Muscle layer of duodenum (tissue), 2 donors: Measurements from ENCODE around the gene STAG3.
"Not testable (repeated sequence)": the region's sequence is repeated elsewhere in the genome, so short reads cannot be mapped to it uniquely, and the experiment has no call there.

Experiments used
- H3K27ac ChIP-seq: one replicate; pipeline ENCODE4 v1.7.0; 2013; ENCODE audit warnings: mild to moderate bottlenecking, low read length
- H3K27me3 ChIP-seq: one replicate; pipeline ENCODE4 v1.7.0; 2013; ENCODE audit warnings: low read depth, mild to moderate bottlenecking, control low read depth, low read length
- H3K36me3 ChIP-seq, 2 donors: one replicate each; pipeline ENCODE4 v1.7.0; 2013; ENCODE audit warnings: low read length in 2 of 2, control low read depth in 1 of 2, mild to moderate bottlenecking in 1 of 2; ENCODE audit not compliant: insufficient read depth in 2 of 2, control insufficient read depth in 1 of 2
- H3K4me1 ChIP-seq, 2 donors: one replicate each; pipeline ENCODE4 v1.7.0; 2013; ENCODE audit warnings: low read length in 2 of 2, mild to moderate bottlenecking in 2 of 2, control low read depth in 1 of 2, moderate library complexity in 1 of 2; ENCODE audit not compliant: insufficient read depth in 2 of 2, control insufficient read depth in 1 of 2
- H3K4me3 ChIP-seq, 2 donors: one replicate each; pipeline ENCODE4 v1.7.0; 2013; ENCODE audit warnings: low read length in 2 of 2, low read depth in 1 of 2, mild to moderate bottlenecking in 1 of 2
- H3K9me3 ChIP-seq, 2 donors: one replicate each; pipeline ENCODE4 v1.7.0; 2013; ENCODE audit warnings: low read length in 2 of 2, control low read depth in 1 of 2, mild to moderate bottlenecking in 1 of 2; ENCODE audit not compliant: control insufficient read depth in 1 of 2
- donor health status: healthy.

Gene STAG3

DNA sequence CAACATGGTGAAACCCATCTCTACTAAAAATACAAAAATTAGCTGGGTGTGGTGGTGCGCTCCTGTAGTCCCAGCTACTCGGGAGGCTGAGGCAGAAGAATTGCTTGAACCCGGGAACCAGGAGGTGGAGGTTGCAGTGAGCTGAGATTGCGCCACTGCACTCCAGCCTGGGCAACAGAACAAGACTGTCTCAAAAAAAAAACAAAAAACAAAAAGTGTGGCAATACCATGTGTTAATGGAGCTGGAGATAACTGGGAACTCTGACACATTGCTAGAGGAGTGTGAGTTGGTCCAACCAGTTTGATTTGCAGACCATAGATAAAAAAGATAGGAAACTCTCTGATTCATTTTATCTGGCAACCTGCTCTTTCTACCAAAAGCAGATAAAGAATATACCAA, 31.4 kb upstream of the STAG3 start:
- not testable (repeated sequence) for H3K4me3 ChIP-seq, H3K9me3 ChIP-seq, H3K27ac ChIP-seq, H3K36me3 ChIP-seq, H3K27me3 ChIP-seq
- H3K4me1 ChIP-seq: peaks cover 3 to 16% of the 10 kb centered on the region in 2 donors

DNA sequence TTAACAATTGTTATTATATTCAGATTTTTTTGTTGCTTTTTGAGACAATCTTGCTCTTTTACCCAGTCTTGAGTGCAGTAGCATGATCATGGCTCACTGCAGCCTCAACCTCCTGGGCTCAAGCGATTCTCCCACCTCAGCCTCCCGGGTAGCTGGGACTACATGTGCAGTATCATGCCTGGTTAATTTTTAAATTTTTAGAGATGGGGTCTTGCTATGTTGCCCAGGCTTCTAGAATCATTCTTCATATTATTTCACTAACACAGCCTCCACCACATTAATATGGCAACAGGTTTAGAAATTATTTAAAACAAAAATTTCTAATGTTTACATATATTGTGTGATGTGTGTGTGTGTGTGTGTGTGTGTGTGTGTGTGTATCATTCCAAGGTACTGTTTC, 30.4 kb upstream of the STAG3 start:
- Histone ChIP-seq H3K9me3 (no peaks in the 10 kb centered on the region), H3K4me1 (peaks cover 3 to 16% of the 10 kb centered on the region in 2 donors), H3K36me3 (no peaks in the 10 kb centered on the region), H3K4me3 (no peak overlapping the region), H3K27me3 (no peaks in the 10 kb centered on the region), H3K27ac (no peak overlapping the region)

GRCh38 chr7:100148225-100148558, 29.5 kb upstream of the STAG3 start:
- peak overlapping the region; percentile 79 to 97 for H3K4me3 ChIP-seq
- H3K27me3 ChIP-seq: no peaks in the 10 kb centered on the region
- peaks cover 0 to 3% of the 10 kb centered on the region in 2 donors for H3K36me3 ChIP-seq
- peak overlapping the region; percentile 10 for H3K27ac ChIP-seq
- H3K9me3 ChIP-seq: no peaks in the 10 kb centered on the region
- peaks cover 3 to 16% of the 10 kb centered on the region in 2 donors for H3K4me1 ChIP-seq

DNA sequence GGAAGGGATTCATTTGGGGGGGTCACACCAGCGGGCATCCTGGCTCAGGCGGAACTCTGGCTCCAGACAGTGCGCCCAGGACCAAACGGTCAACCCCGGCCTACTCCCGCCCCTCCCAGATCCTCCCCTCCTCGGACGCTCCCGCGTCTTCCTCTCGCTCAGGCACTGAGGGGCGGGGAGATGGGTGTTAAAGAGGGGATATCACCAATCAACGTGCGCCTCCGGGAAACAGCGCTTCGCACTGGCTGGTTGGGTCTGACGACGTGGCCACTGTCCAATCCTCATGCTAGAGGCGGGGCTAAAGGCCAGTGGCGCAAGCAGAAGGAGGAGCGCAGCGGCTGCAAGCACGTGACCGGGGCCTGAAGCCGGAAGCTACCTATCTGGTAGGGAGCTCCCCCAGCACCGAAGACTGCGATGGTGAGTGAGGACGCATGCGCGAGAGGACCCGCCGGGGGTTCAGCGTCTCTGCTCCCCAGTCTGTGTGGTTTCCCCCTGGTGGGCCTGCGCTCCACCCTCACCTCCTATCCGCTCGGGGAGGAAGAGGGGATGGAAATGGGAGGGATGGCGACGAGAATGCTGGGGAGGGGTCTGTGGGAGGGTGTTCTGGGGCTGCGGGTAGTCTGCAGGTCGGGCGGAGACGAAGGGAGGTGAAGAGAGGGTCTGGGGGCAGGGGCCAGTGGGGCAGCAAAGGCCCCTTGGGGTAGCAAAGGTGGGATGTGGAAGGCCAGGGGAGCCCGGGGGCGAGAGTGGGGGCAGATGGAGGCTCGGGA, 29.0 kb upstream of the STAG3 start, which contains the start of gene LAMTOR4:
TSS of gene LAMTOR4 (plus strand) at position 360 of the 770 bp plus-strand sequence. CDS start at position 415, 55 bp downstream.
- Histone ChIP-seq H3K27ac (peak within 1 kb of the TSS; percentile 86), H3K4me3 (peak within 1 kb of the TSS; percentile 79 to 97), H3K27me3 (no peaks in the 10 kb centered on the region), H3K9me3 (no peaks in the 10 kb centered on the region), H3K36me3 (peaks cover 4 to 8% of the 10 kb centered on the region in 2 donors), H3K4me1 (peaks cover 5 to 16% of the 10 kb centered on the region in 2 donors)

- Histone ChIP-seq H3K4me3 (no peak overlapping the region), H3K4me1 (peaks cover 16 to 31% of the 10 kb centered on the region in 2 donors), H3K36me3 (peaks cover 20 to 39% of the 10 kb centered on the region in 2 donors), H3K27ac (no peak overlapping the region), H3K9me3 (no peaks in the 10 kb centered on the region), H3K27me3 (no peaks in the 10 kb centered on the region)
Observed at GRCh38 chr7:100152404-100152803, 25.3 kb upstream of the STAG3 start.

DNA sequence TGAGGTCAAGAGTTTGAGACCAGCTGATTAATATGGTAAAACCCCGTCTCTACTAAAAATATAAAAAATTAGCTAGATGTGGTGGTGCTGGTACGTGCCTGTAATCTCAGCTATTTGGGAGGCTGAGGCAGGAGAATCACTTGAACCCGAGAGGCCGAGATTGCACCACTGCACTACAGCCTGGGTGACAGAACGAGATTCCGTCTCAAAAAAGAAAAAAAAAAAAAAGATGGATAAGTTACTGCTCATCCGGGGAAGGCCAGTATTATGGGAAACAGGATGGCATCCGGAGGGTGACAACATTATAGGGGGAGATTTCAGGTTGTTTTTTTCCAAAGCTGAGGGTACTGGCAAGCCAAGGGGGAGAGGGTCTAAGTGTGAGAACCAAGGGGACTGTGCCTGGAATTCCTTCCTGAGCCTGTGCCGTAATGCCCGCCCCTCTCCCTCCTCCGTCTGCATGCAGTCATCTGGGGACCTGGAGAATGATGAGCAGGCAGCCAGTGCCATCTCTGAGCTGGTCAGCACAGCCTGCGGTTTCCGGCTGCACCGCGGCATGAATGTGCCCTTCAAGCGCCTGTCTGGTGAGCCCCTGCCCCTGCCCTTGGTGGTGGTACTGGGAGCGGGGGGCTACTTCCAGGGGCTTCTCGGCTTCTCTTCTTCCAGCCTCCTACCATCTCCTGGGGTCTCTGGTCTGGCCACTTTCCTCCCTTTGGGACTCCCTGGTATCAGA, 24.6 kb upstream of the STAG3 start:
- Histone ChIP-seq H3K27ac (no peak overlapping the region), H3K9me3 (no peaks in the 10 kb centered on the region), H3K4me1 (peaks cover 19 to 36% of the 10 kb centered on the region in 2 donors), H3K36me3 (peaks cover 20 to 39% of the 10 kb centered on the region in 2 donors), H3K4me3 (no peak overlapping the region), H3K27me3 (no peaks in the 10 kb centered on the region)

DNA sequence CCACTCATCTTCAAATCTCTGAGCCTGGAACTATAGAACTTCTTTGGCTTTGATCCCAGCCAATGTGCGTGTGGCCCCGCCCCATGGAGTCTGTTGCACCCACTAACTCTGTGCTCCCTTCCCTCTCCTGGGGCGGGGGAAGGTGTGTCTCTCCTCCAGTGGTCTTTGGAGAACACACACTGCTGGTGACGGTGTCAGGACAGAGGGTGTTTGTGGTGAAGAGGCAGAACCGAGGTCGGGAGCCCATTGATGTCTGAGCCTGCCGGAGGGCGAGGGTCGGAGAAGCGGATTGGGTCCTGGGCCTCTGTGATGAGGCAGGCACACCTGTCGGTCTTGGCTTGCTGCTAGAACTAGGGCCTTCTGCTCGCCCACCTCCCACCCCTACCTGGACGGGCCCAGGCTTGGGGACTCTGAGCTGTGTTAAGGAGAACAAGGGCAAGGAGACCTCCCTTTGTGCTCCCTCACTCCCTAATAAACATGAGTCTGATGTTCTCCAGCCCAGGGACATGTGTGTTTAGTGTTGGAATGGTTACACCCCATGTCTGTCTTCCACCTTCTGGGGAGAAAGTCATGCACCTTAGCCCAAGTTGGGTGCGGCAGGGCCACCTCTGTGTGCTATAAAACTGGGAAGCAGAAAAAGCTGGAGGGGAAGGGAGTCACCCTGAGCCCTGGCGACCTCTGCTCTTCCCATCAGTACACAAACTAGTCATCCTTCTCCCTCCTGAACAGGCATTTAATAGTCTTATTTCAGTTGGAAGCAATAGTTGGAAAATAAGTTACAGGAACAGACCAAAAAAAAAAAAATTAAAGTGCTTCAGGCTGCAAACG, 23.8 kb upstream of the STAG3 start:
- peak overlapping the region; percentile 39 for H3K27ac ChIP-seq
- H3K27me3 ChIP-seq: no peaks in the 10 kb centered on the region
- H3K9me3 ChIP-seq: no peaks in the 10 kb centered on the region
- no peak overlapping the region for H3K4me3 ChIP-seq
- peaks cover 20 to 39% of the 10 kb centered on the region in 2 donors for H3K36me3 ChIP-seq
- H3K4me1 ChIP-seq: peaks cover 19 to 36% of the 10 kb centered on the region in 2 donors

DNA sequence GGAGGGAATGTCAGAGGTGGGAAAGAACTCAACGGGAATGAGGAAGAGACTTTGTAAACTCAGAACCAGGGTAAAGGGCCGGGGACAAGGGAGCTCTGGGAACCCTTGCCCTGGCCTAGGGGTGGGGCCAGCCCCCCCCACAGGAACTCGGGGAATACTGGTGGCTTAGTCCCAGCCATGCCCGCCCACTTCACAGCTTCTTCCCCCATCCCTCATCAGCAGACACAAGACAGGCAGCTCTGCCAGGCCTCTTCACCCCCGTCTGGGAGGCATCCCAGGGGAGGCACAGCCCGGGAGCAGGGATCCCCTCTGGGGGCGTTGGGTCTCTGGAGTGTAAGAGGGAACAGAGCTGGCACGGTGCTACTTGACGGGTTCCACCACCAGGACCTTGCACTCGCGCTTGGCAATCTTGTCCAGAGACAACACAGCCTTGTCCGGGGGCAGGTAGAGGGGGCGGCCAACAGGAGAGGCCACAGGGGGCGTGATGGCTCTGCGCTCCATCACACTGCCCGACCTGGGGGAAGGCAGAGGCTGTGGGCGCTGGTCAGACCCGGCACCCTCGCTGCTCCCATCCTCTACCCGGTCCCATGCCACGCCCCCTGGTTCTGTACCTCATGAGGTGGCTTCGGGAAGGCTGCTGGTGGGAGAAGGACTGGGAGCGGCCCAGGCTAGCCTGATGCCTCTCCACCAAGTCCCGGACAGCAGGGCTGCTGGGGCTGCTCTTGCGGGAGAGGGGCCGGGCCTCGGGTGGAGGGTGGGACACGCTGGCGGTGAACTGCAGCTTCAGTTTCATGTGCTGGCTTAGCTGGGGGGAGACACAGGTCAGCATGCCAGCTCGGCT, 22.8 kb upstream of the STAG3 start:
- Histone ChIP-seq H3K27me3 (no peaks in the 10 kb centered on the region), H3K9me3 (no peaks in the 10 kb centered on the region), H3K27ac (no peak overlapping the region), H3K36me3 (peaks cover 20 to 39% of the 10 kb centered on the region in 2 donors), H3K4me3 (no peak overlapping the region), H3K4me1 (peaks cover 16 to 32% of the 10 kb centered on the region in 2 donors)

DNA sequence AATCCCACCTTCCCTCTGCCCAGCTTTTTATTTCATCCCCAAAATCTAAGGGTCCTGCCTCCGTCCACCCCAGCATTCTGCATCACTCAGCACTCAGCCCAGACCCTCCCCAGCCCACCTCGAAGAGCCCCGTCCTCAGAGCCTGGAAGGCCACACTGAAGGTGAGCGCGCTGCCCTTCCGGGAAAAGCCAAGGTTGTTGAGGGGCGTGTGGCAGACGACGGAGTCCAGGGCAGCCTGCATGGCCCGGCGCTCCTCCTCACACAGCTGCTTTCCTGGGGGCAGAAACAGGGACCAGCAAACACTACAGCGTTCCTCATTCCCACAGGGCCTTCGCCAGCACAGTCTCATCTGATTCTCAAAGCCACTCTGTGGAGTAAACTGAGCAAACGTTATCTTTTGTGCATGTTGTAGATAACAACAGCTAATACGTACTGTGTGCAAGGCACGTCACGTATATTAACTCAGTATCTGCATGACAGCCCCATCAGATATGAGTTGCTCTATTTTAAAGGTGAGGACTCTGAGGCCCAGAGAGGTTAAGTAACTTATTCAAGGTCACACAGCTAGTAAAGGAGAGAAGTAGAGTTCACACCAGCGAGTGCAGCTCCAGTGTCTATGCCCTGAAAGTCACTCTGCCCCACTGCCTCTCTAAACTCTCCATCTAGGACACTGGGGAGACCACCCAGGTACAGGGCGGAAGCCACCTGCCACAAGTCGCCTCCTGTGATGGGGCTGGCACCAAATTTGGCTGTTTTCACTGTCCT, 22.0 kb upstream of the STAG3 start:
- Histone ChIP-seq H3K27ac (no peak overlapping the region), H3K9me3 (no peaks in the 10 kb centered on the region), H3K36me3 (peaks cover 20 to 39% of the 10 kb centered on the region in 2 donors), H3K4me3 (no peak overlapping the region), H3K27me3 (no peaks in the 10 kb centered on the region), H3K4me1 (peaks cover 16 to 27% of the 10 kb centered on the region in 2 donors)
